ENCODE data around the gene CHID1.
A peak's percentile ranks its signal among the peaks of the same experiment; 100 is the strongest.

CHID1 gene

GRCh38 chr11:831118-831864, 79.3 kb downstream of the CHID1 start:
- H3K4me1 Mint-ChIP-seq: peaks cover 36% of the 10 kb centered on the region
- H3K9me3 Mint-ChIP-seq: no peaks in the 10 kb centered on the region
- H3K36me3 Mint-ChIP-seq (ENCODE audit: low read depth): no peaks in the 10 kb centered on the region
- peaks cover 39% of the 10 kb centered on the region for H3K27me3 Mint-ChIP-seq
- no peak for DNase-seq
- no peak overlapping the region for H3K4me3 Mint-ChIP-seq
- H3K27ac Mint-ChIP-seq: no peak overlapping the region
- ATAC-seq: no peak

DNA sequence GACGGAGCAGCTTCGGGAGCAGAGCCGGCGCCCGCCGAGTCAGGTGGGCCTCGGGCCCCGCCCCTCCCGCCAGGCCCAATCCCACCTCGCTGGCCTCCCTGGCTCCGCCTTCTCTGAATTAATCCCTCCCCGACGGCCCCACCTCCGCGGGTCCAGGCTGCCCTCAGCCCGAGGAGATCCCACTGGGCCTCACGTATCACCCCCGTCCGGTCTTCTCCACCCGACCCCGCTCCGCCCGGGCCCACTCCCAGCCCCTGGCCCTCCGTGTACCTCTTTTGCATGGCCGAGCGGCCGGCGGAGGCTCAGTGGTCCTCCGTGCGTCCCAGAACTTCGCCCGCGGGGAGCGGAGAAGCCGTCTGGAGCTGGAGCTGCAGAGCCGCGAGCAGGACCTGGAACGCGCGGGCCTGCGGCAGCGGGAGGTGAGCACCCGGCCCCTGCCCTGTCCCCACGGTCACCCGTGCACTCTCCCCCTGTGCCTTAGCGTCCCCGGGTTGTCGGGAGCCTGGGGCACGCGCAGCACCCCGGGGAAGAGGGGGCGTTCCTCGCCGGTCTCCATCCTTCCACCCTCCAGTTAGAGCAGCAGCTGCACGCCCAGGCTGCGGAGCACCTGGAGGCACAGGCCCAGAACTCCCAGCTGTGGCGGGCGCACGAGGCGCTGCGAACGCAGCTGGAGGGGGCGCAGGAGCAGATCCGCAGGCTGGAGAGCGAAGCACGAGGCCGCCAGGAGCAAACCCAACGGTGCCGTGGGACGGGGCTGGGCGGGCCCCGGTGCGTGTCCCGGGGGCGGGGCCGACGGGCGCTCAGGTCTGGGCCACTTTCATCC, 80.1 kb downstream of the CHID1 start:
- ATAC-seq: peak; percentile 50
- peak overlapping the region; percentile 14 for H3K4me3 Mint-ChIP-seq
- no peaks in the 10 kb centered on the region for H3K36me3 Mint-ChIP-seq (ENCODE audit: low read depth)
- H3K27me3 Mint-ChIP-seq: peaks cover 39% of the 10 kb centered on the region
- H3K9me3 Mint-ChIP-seq: no peaks in the 10 kb centered on the region
- no peak overlapping the region for H3K27ac Mint-ChIP-seq
- H3K4me1 Mint-ChIP-seq: peaks cover 37% of the 10 kb centered on the region
- DNase-seq: peak; percentile 77

GRCh38 chr11:829847-830294, 80.7 kb downstream of the CHID1 start:
- Mint-ChIP-seq H3K9me3 (no peaks in the 10 kb centered on the region), H3K4me1 (peaks cover 32% of the 10 kb centered on the region), H3K36me3 (ENCODE audit: low read depth) (no peaks in the 10 kb centered on the region), H3K27ac (no peak overlapping the region), H3K27me3 (peaks cover 39% of the 10 kb centered on the region), H3K4me3 (peak overlapping the region; percentile 14)
- no peak for ATAC-seq
- DNase-seq: no peak

DNA sequence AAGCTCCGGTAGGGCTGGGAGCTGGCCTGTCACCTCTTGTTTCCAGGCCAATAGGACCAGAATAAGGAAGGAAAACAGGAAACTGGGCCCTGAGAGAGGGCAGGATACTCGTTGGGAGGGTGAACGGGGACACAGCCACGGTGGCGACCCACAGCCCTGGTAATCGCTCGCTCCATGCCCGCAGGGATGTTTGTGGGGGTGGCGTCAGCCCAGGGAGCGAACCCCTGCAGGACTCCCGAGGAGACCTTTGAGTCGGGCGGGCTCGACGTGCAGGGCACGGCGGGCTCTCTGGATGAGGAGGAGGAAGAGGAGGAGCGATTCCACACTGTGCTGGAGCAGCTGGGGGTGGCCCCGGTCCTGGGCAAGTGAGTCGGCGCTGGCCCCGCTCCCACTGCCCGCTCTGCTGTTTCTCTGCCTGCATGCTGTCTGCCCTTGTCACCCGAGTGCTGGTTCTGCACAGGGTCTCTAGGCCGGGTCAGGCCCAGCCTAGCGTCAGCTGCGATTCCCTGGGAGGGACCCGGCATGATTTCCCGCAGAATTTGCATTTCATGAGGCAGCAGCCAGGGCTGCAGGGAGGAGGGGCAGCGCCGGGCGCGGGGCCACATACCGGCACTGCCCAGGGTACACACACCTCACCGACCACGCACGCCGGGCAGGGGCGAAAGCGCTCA, 81.3 kb downstream of the CHID1 start:
- Mint-ChIP-seq H3K27me3 (peaks cover 39% of the 10 kb centered on the region), H3K36me3 (ENCODE audit: low read depth) (no peaks in the 10 kb centered on the region), H3K4me1 (peaks cover 29% of the 10 kb centered on the region), H3K27ac (no peak overlapping the region), H3K9me3 (no peaks in the 10 kb centered on the region), H3K4me3 (peak overlapping the region; percentile 14)
- DNase-seq (no peak), ATAC-seq (no peak)

DNA sequence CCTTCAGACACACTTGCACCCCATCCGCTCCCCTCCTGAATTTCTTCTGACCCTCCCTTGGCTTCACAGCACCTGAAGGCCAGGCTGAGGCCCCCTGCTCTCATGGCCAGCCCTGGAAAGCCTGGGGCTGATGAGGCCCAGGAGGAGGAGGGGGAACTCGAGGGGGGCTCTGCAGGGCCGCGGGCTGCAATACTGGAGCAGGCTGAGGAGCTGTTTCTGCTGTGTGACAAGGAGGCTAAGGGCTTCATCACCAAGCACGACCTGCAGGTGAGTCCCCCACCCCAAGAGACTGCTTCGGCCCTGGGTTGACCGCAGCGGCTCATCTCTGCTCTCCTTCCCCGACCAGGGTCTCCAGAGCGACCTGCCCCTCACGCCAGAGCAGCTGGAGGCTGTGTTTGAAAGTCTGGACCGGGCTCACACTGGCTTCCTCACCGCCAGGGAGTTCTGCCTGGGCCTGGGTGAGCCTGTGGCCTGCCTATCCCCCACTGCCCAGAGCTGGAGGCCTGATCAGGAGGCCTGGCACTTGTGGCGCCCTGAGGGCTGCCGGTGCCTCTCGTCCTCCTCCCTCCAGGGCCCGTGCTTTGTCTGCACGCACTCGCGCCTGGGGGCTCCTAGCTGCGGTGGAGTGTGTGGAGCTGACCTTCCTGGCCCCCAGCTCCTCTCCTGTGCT, 82.0 kb downstream of the CHID1 start:
- peaks cover 39% of the 10 kb centered on the region for H3K27me3 Mint-ChIP-seq
- no peak for DNase-seq
- H3K27ac Mint-ChIP-seq: no peak overlapping the region
- no peak overlapping the region for H3K4me3 Mint-ChIP-seq
- peaks cover 23% of the 10 kb centered on the region for H3K4me1 Mint-ChIP-seq
- no peaks in the 10 kb centered on the region for H3K9me3 Mint-ChIP-seq
- no peak for ATAC-seq
- no peaks in the 10 kb centered on the region for H3K36me3 Mint-ChIP-seq (ENCODE audit: low read depth)

- H3K36me3 Mint-ChIP-seq (ENCODE audit: low read depth): no peaks in the 10 kb centered on the region
- ATAC-seq (no peak), DNase-seq (no peak)
- H3K27ac Mint-ChIP-seq: no peak within 1 kb of the TSS
- peak within 1 kb of the TSS; percentile 64 for H3K4me3 Mint-ChIP-seq
- peaks cover 23% of the 10 kb centered on the region for H3K4me1 Mint-ChIP-seq
- H3K27me3 Mint-ChIP-seq: peaks cover 39% of the 10 kb centered on the region
- no peaks in the 10 kb centered on the region for H3K9me3 Mint-ChIP-seq
Measured at GRCh38 chr11:827897-828192, 82.8 kb downstream of the CHID1 start, which contains the start of gene CRACR2B. CRACR2B (plus strand) TSS chr11:827919; CDS start chr11:828608, 689 bp downstream.

GRCh38 chr11:827146-827896, 83.3 kb downstream of the CHID1 start:
- DNase-seq (no peak), ATAC-seq (peak; percentile 3)
- H3K36me3 Mint-ChIP-seq (ENCODE audit: low read depth): no peaks in the 10 kb centered on the region
- H3K4me3 Mint-ChIP-seq: peak overlapping the region; percentile 50
- peaks cover 39% of the 10 kb centered on the region for H3K27me3 Mint-ChIP-seq
- no peaks in the 10 kb centered on the region for H3K9me3 Mint-ChIP-seq
- no peak overlapping the region for H3K27ac Mint-ChIP-seq
- H3K4me1 Mint-ChIP-seq: peaks cover 23% of the 10 kb centered on the region

DNA sequence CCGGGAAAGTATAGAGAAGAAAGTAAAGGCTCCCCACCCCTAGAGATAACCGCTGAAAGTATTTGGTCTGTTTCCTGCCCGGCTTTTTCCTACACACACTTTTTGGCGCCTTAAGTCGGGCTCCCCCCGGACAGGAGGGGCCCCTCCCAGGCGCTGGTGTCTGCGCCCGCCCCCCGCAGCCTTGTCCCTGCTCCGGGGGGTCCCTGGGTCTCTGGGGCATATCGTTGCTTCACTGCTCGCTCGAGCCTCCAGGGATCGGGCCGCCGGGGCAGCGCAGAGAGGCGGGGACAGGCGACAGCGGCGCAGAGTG, 83.8 kb downstream of the CHID1 start:
- peak; percentile 2 for ATAC-seq
- H3K4me1 Mint-ChIP-seq: peaks cover 23% of the 10 kb centered on the region
- DNase-seq: no peak
- no peaks in the 10 kb centered on the region for H3K36me3 Mint-ChIP-seq (ENCODE audit: low read depth)
- H3K27me3 Mint-ChIP-seq: peaks cover 37% of the 10 kb centered on the region
- H3K4me3 Mint-ChIP-seq: peak overlapping the region; percentile 64
- H3K9me3 Mint-ChIP-seq: no peaks in the 10 kb centered on the region
- H3K27ac Mint-ChIP-seq: no peak overlapping the region

DNA sequence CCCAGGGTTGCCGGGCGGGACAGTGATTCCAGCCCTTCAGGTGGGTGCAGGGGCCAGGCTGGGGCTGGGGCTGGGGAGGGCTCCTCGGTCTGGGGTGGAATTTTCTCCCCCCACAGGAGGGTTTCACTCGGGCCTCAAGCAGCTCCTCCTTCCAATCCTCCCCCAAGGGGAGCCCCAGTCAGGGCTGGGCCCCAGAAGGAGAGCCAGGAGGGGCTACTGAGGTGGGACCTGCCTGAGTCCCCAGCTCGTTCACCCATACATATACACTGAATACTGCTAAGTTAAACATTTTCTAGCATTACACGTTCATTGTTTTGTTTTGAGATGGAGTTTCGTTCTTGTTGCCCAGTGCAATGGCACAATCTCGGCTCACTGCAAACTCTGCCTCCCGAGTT, 84.4 kb downstream of the CHID1 start:
- H3K4me1 Mint-ChIP-seq: peaks cover 23% of the 10 kb centered on the region
- no peaks in the 10 kb centered on the region for H3K36me3 Mint-ChIP-seq (ENCODE audit: low read depth)
- no peak for DNase-seq
- H3K4me3 Mint-ChIP-seq: peak overlapping the region; percentile 64
- H3K27me3 Mint-ChIP-seq: peaks cover 34% of the 10 kb centered on the region
- ATAC-seq: no peak
- no peaks in the 10 kb centered on the region for H3K9me3 Mint-ChIP-seq
- H3K27ac Mint-ChIP-seq: no peak overlapping the region

GRCh38 chr11:825366-826226, 85.0 kb downstream of the CHID1 start:
- Mint-ChIP-seq H3K4me1 (peaks cover 29% of the 10 kb centered on the region), H3K9me3 (no peaks in the 10 kb centered on the region), H3K36me3 (ENCODE audit: low read depth) (no peaks in the 10 kb centered on the region), H3K4me3 (no peak overlapping the region), H3K27ac (no peak overlapping the region), H3K27me3 (peaks cover 29% of the 10 kb centered on the region)
- no peak for DNase-seq
- no peak for ATAC-seq

GRCh38 chr11:824942-825341, 85.7 kb downstream of the CHID1 start:
- Mint-ChIP-seq H3K4me1 (peaks cover 29% of the 10 kb centered on the region), H3K27me3 (peaks cover 29% of the 10 kb centered on the region), H3K36me3 (ENCODE audit: low read depth) (no peaks in the 10 kb centered on the region), H3K27ac (no peak overlapping the region), H3K4me3 (no peak overlapping the region), H3K9me3 (no peaks in the 10 kb centered on the region)
- no peak for DNase-seq
- no peak for ATAC-seq

DNA sequence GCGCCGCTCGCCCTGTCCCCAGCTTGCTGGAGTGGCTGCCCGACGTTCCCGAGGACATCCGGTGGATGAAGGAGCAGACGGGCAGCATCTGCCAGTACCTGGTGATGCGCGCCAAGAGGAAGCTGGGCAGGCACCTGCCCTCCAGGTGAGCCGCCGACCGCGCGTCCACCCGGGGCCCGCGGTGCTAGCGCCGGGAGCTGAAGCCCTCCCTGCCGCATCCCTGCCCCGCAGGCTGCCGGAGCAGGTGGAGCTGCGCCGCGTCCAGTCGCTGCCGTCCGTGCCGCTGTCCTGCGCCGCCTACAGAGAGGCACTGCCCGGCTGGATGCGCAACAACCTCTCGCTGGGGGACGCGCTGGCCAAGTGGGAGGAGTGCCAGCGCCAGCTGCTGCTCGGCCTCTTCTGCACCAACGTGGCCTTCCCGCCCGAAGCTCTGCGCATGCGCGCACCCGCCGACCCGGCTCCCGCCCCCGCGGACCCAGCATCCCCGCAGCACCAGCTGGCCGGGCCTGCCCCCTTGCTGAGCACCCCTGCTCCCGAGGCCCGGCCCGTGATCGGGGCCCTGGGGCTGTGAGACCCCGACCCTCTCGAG, 86.2 kb downstream of the CHID1 start:
- H3K27me3 Mint-ChIP-seq: peaks cover 24% of the 10 kb centered on the region
- H3K4me3 Mint-ChIP-seq: no peak overlapping the region
- H3K4me1 Mint-ChIP-seq: peaks cover 26% of the 10 kb centered on the region
- no peaks in the 10 kb centered on the region for H3K9me3 Mint-ChIP-seq
- no peak for DNase-seq
- H3K27ac Mint-ChIP-seq: no peak overlapping the region
- no peak for ATAC-seq
- H3K36me3 Mint-ChIP-seq (ENCODE audit: low read depth): no peaks in the 10 kb centered on the region

Data from activated naive CD8-positive, alpha-beta T cell treated with anti-CD3 and anti-CD28 coated beads, Interleukin-2, amount 50 U/mL, for 24 hours (primary cell).